ENCODE results near the gene TXNRD1.
"Not testable (repeated sequence)": the region's sequence is repeated elsewhere in the genome, so short reads cannot be mapped to it uniquely, and the experiment has no call there.

The TXNRD1 gene

GRCh38 chr12:104372061-104372720, 156.6 kb downstream of the TXNRD1 start:
- peak; percentile 66 for DNase-seq (ENCODE audit: low read depth)

DNA sequence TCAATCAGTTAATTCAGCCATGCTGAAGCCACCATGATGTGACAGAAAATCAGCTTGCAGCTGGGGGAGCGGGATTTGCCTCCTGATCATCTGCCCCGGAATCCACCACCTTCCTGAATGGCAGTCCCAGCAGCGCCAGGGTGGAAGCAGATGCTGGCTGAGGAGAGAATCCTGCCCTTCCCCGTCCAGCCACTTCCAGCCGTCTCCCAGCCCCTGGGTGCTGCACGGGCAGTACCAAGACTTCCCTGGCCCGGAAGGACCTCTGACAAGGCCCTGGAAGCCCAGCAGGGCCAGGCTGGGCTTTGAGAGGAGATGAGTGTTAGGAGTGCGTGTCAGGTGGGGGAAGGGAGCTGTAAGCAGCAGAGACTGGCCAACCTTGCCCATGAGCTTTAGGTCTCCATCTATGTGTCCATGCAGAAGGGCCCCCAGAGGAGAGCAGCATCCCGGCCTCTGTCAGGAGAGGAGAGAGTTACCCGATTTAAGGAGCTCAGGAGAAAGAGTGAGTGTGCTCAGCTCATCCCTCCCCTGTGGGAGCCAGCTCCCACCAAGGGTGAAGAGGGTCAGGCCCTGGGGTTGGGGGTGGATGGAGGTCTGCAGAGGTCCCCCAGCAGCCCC, 157.2 kb downstream of the TXNRD1 start:
- DNase-seq (ENCODE audit: low read depth), result no peak

- no peak for DNase-seq (ENCODE audit: low read depth)
Measured at GRCh38 chr12:104374071-104374470, 158.5 kb downstream of the TXNRD1 start.

GRCh38 chr12:104374806-104375205, 159.2 kb downstream of the TXNRD1 start:
- no peak for DNase-seq (ENCODE audit: low read depth)

DNA sequence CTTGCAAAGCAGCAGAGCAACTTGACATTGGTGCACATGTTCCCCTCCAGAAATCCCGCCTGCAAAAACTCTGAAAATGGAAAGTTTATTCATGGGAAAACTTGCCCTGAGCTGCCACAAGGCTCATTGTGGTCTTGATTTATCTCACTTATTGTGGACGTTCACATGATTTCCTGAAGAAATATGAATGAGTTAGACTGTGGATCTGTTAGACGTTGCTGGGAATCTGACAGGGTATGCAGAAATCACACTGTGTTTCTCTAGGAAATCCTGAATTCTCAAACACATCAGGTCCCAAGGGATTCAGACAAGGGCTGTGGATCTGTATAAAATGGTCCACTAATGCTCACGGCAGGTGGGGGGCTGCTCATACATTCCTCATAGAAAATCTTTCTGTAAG, 160.2 kb downstream of the TXNRD1 start:
- DNase-seq (ENCODE audit: low read depth), result no peak

DNA sequence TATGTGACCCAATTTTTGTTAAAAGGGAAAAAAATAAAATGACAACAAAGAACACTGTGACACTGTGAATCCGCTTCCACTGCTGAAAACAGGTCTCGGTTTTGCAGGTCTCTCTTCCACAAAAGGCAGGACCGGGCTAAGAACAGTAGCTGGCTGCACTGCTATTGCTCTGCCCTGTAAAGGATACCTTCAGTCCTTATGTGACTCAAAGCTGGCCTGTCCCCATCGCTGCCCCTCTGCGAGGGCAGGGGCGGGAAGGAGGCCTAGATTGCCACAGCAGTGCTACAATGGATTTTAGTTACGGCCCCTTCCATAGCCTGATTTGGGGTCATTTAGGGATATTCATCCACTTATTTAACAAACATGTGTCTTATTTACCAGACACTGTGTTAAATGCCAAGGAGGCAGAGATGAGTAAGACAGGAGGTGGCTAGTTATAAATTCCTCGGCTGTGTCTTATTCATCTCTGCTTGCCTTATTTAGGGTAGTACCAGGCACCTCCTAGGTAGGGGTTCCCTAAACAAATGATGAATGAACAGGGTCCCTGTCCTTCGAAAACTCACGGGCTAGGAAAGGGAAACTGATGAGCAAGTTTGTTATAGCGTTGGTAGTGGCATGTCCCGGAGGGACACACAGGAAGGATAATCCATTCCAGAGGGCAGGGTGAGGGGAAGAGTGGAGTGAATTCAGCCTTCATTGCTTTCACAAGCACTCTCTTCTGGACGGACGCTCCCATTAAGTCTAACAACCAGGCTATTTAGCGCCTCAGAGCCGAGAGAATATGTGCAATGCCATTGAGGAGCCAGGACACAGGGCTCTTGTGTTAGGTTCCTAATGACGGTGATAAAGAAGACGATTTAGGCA, 161.3 kb downstream of the TXNRD1 start:
- peak; percentile 64 for DNase-seq (ENCODE audit: low read depth)

GRCh38 chr12:104377514-104377812, 161.9 kb downstream of the TXNRD1 start:
- DNase-seq (ENCODE audit: low read depth), result no peak

DNA sequence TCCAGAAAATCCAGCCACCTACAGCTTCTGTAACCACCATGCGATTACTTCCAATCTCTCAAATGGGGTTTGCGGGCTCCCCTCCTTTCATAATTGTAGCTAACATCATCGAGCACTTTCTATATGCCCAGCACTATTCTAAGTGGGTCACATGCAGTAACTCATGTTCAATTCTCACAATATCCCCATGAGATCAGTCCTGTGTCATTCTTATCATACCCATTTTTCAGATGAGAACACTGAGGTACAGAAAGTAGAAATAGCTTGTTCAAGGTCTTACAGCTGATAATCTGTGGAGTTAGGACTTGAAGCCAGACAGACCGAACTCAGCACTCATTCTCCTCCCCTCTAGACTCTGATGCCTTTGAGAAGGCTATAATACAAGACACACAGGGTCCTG, 162.8 kb downstream of the TXNRD1 start:
- DNase-seq (ENCODE audit: low read depth), result no peak

GRCh38 chr12:104381341-104381730, 165.8 kb downstream of the TXNRD1 start:
- DNase-seq (ENCODE audit: low read depth), result no peak

- DNase-seq (ENCODE audit: low read depth), result peak; percentile 84
Measured at GRCh38 chr12:104381731-104382480, 166.3 kb downstream of the TXNRD1 start.

- peak; percentile 33 for DNase-seq (ENCODE audit: low read depth)
Measured at GRCh38 chr12:104384141-104384880, 168.7 kb downstream of the TXNRD1 start.

- no peak for DNase-seq (ENCODE audit: low read depth)
Measured at GRCh38 chr12:104385510-104385909, 169.9 kb downstream of the TXNRD1 start.

GRCh38 chr12:104386461-104386860, 170.9 kb downstream of the TXNRD1 start:
- no peak for DNase-seq (ENCODE audit: low read depth)

- no peak for DNase-seq (ENCODE audit: low read depth)
Measured at GRCh38 chr12:104387190-104387589, 171.6 kb downstream of the TXNRD1 start.

- DNase-seq (ENCODE audit: low read depth), result not testable (repeated sequence)
Measured at GRCh38 chr12:104394086-104394485, 178.5 kb downstream of the TXNRD1 start.

Data from ELR (cell line).